C4-2B (cell line): Measurements from ENCODE around the gene F3.

Experiments used
- ZFX ChIP-seq: fragments of 450-650 bp; IDR thresholded peaks from 2 replicates; pipeline ENCODE4 v1.6.1; 2017
- TF ChIP-seq, protein P1 (sequence below): fragments of 450-650 bp; conservative IDR thresholded peaks from 2 replicates; pipeline ENCODE4 v1.5.1; 2017; ENCODE audit warnings: mild to moderate bottlenecking

DNA sequence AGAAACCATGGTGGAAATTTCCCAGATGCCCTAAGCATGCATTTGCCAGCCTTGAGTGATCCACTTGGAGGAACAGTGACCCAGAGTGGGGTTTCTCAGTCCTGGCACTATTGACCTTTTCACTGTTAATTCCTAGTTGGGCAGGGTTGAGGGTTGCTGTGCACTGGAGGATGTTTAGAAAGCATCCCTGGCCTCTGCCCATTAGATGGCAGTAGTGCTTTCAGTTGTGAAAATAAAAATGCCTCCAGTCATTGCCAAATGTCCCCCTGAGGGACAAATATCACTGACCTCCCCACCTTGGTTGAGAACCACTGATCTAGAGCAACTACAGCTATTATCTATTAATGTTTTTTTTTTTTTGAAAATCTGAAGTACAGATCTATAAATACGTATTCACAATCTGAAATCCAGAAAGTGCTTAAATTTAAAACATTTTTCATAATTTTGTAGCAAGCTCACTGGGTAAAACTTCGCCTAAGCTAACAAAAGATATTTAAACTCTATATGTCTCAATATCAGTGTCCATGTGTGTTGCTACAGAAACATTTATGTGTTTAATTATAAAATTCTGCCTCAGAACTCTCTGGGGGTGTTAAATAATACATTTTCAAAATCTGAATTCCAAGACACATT lies 27.3 kb downstream of the F3 start:
- TF ChIP-seq, protein P1, sequence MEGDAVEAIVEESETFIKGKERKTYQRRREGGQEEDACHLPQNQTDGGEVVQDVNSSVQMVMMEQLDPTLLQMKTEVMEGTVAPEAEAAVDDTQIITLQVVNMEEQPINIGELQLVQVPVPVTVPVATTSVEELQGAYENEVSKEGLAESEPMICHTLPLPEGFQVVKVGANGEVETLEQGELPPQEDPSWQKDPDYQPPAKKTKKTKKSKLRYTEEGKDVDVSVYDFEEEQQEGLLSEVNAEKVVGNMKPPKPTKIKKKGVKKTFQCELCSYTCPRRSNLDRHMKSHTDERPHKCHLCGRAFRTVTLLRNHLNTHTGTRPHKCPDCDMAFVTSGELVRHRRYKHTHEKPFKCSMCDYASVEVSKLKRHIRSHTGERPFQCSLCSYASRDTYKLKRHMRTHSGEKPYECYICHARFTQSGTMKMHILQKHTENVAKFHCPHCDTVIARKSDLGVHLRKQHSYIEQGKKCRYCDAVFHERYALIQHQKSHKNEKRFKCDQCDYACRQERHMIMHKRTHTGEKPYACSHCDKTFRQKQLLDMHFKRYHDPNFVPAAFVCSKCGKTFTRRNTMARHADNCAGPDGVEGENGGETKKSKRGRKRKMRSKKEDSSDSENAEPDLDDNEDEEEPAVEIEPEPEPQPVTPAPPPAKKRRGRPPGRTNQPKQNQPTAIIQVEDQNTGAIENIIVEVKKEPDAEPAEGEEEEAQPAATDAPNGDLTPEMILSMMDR, result peak; percentile 86
- no peak for TF ChIP-seq ZFX
